SK-N-SH (cell line): ENCODE measurements around the gene TBX1.

Experiments
- CTCF ChIP-seq: fragments of 200-600 bp; sonication (generic); IDR thresholded peaks from 2 replicates; pipeline ENCODE4 v1.6.1; 2017; ENCODE audit warnings: antibody characterized with exemption, mild to moderate bottlenecking, moderate library complexity
- EP300 ChIP-seq, 2 experiments: IDR thresholded peaks; 2 replicates each; pipeline versions ENCODE4 v1.4.0 to v1.6.1; 2012; ENCODE audit warnings: borderline replicate concordance in 1 of 2, low read depth in 1 of 2, low read length in 1 of 2
- EZH2phosphoT487 ChIP-seq: fragments of 200-600 bp; sonication (generic); IDR thresholded peaks from 2 replicates; pipeline ENCODE4 v1.6.1; 2017; ENCODE audit warnings: low read depth, mixed run types, mild to moderate bottlenecking, antibody characterized with exemption, moderate library complexity, borderline replicate concordance
- NFIC ChIP-seq: IDR thresholded peaks from 2 replicates; pipeline ENCODE4 v1.4.0; 2012; ENCODE audit warnings: borderline replicate concordance
- REST ChIP-seq: IDR thresholded peaks from 2 replicates; pipeline ENCODE4 v1.6.1; 2012; ENCODE audit warnings: mild to moderate bottlenecking, low read depth, low read length, moderate library complexity
- TEAD4 ChIP-seq: IDR thresholded peaks from 2 replicates; pipeline ENCODE4 v1.4.0; 2012; ENCODE audit warnings: mild to moderate bottlenecking, borderline replicate concordance; ENCODE audit not compliant: insufficient read depth
- USF1 ChIP-seq: IDR thresholded peaks from 2 replicates; pipeline ENCODE4 v1.4.0; 2012; ENCODE audit warnings: low read depth, borderline replicate concordance

GRCh38 chr22:19766511-19767426 lies 6.2 kb downstream of the TBX1 start:
- peak; percentile 32; the same call in 1 of the 2 replicates for TF ChIP-seq CTCF
- TF ChIP-seq USF1, result no peak
- 0 out of 4 replicates have a peak, but pooled peaks of 1 of the 2 experiments have one; percentile 6 for TF ChIP-seq EP300 (IDR thresholded peaks at IDR 0.05; ENCODE audit: borderline replicate concordance in 1 of 2, low read depth in 1 of 2, low read length in 1 of 2)
- no peak for TF ChIP-seq NFIC
- TF ChIP-seq REST, result no peak
- TF ChIP-seq EZH2phosphoT487, result no peak; the same call in 1 of the 2 replicates
- TF ChIP-seq TEAD4, result no peak
